ENCODE results near the gene CDK6.
"Not testable (repeated sequence)": the region's sequence is repeated elsewhere in the genome, so short reads cannot be mapped to it uniquely, and the experiment has no call there.

The CDK6 gene

DNA sequence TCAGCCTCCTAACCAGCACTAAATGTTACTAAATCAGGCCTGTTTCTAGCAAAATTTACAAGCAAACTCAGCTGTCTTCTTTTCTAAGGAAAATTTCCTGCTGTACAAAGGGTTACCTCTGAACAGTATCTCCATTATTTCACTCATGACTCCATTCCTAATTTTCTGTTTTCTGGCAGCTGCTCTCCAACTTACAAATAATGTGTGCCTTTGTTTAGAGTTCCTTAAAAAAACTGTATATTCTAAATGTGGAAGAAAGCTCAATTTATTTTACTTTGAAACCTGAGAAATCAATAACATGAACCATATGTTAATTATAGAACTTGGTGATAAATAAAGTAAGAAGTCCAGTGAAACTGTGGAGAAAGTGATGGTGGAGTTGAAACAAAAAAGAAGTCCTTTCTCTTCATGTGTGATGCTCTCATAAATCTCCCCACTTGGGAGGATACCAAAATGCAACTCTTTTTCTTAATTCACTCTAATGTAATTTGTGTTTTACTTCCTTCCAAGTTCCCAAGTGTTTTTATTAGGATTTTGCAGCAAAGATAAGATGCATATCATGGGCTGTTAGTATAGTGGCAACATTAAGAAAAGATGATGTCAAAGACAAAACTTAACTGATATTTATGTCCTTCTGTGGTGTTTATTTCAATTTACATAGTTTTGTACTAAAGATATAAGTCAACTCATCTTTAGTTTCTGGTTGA lies 74.8 kb downstream of the CDK6 start:
- Histone ChIP-seq H3K4me3 (ENCODE audit: control insufficient read depth in 1 of 7, extremely low read depth in 1 of 7, insufficient read depth in 4 of 7, low read depth in 2 of 7, low read length in 6 of 7) (peak overlapping the region in 1 of 7 experiments; percentile 8), H3K27ac (ENCODE audit: insufficient read depth in 1 of 2, low read depth in 1 of 2, low read length in 2 of 2, poor library complexity in 1 of 2, severe bottlenecking in 2 of 2) (peak overlapping the region in 1 of 2 experiments; percentile 45), H3K4me1 (ENCODE audit: control extremely low read depth in 1 of 4, control insufficient read depth in 4 of 4, insufficient read depth in 4 of 4, low read length in 3 of 4) (peaks cover 17 to 52% (median 43%) of the 10 kb centered on the region in 4 experiments), H3K36me3 (ENCODE audit: control insufficient read depth in 4 of 4, insufficient read depth in 4 of 4, low read length in 3 of 4) (peaks cover 14 to 54% (median 35%) of the 10 kb centered on the region in 4 experiments), H3K27me3 (replicated peaks in 2 of 5; ENCODE audit: control insufficient read depth in 4 of 5, insufficient read depth in 5 of 5, low read length in 4 of 5) (no peaks in the 10 kb centered on the region), H3K9me3 (ENCODE audit: control extremely low read depth in 1 of 5, control insufficient read depth in 4 of 5, insufficient read depth in 2 of 5, low read depth in 1 of 5, low read length in 4 of 5) (no peaks in the 10 kb centered on the region)
- CTCF ChIA-PET: interaction anchor here (0.8 to 2.4 kb wide), 5 partner anchors 14 to 122 kb away, joined by 3 to 10 read pairs (median 4); no protein-coding TSS in a partner anchor
- POLR2A ChIA-PET: interaction anchor here (0.7 kb wide), 1 partner anchor 53 kb away, joined by 3 read pairs; no protein-coding TSS in a partner anchor
- no peak for DNase-seq

- no peaks in the 10 kb centered on the region for H3K27me3 ChIP-seq (replicated peaks in 2 of 5; ENCODE audit: control insufficient read depth in 4 of 5, insufficient read depth in 5 of 5, low read length in 4 of 5)
- H3K4me3 ChIP-seq (ENCODE audit: control insufficient read depth in 1 of 7, extremely low read depth in 1 of 7, insufficient read depth in 4 of 7, low read depth in 2 of 7, low read length in 6 of 7): no peak overlapping the region
- POLR2A ChIA-PET: interaction anchor here (0.7 to 1.0 kb wide), 2 partner anchors 8 to 64 kb away, joined by 3 to 4 read pairs; no protein-coding TSS in a partner anchor
- CTCF ChIA-PET: interaction anchor here (1.0 to 6.0 kb wide), 4 partner anchors 8 to 61 kb away, joined by 3 to 51 read pairs (median 3); no protein-coding TSS in a partner anchor
- DNase-seq: no peak
- peaks cover 4 to 39% (median 25%) of the 10 kb centered on the region in 4 experiments for H3K36me3 ChIP-seq (ENCODE audit: control insufficient read depth in 4 of 4, insufficient read depth in 4 of 4, low read length in 3 of 4)
- H3K4me1 ChIP-seq (ENCODE audit: control extremely low read depth in 1 of 4, control insufficient read depth in 4 of 4, insufficient read depth in 4 of 4, low read length in 3 of 4): peaks cover 31 to 66% (median 54%) of the 10 kb centered on the region in 4 experiments
- no peaks in the 10 kb centered on the region for H3K9me3 ChIP-seq (ENCODE audit: control extremely low read depth in 1 of 5, control insufficient read depth in 4 of 5, insufficient read depth in 2 of 5, low read depth in 1 of 5, low read length in 4 of 5)
- no CpG with 5 or more reads among the region's 2 CpGs for WGBS (ENCODE audit: insufficient coverage)
- peak overlapping the region; percentile 34 to 78 for H3K27ac ChIP-seq (ENCODE audit: insufficient read depth in 1 of 2, low read depth in 1 of 2, low read length in 2 of 2, poor library complexity in 1 of 2, severe bottlenecking in 2 of 2)
Observed at GRCh38 chr7:92758796-92759431, 77.5 kb downstream of the CDK6 start.

DNA sequence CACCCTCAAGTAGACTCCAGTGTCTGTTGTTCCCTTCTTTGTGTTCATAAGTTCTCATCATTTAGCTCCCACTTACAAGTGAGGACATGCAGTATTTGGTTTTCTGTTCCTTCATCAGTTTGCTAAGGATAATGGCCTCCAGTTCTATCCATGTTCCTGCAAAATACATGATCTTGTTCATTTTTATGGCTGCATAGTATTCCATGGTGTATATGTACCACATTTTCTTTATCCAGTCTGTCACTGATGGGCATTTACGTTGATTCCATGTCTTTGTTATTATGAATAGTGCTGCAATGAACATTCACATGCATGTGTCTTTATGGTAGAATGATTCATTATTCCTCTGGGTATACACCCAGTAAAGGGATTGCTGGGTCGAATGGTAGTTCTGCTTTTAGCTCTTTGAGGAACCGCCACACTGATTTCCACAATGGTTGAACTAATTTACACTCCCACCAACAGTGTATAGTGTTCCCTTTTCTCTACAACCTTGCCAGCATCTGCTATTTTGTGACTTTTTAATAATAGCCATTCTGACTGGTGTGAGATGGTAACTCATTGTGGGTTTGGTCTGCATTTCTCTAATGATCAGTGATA lies 79.0 kb downstream of the CDK6 start:
- Histone ChIP-seq H3K4me1 (ENCODE audit: control extremely low read depth in 1 of 4, control insufficient read depth in 4 of 4, insufficient read depth in 4 of 4, low read length in 3 of 4) (peaks cover 40 to 72% (median 63%) of the 10 kb centered on the region in 4 experiments), H3K36me3 (ENCODE audit: control insufficient read depth in 4 of 4, insufficient read depth in 4 of 4, low read length in 3 of 4) (peaks cover 4 to 39% (median 22%) of the 10 kb centered on the region in 4 experiments), H3K27ac (ENCODE audit: insufficient read depth in 1 of 2, low read depth in 1 of 2, low read length in 2 of 2, poor library complexity in 1 of 2, severe bottlenecking in 2 of 2) (peak overlapping the region; percentile 93 to 97)
- peak in 2 of 3 donors; percentile 55 to 69 for DNase-seq
- H3K4me3 ChIP-seq (ENCODE audit: control insufficient read depth in 1 of 7, extremely low read depth in 1 of 7, insufficient read depth in 4 of 7, low read depth in 2 of 7, low read length in 6 of 7); H3K9me3 ChIP-seq (ENCODE audit: control extremely low read depth in 1 of 5, control insufficient read depth in 4 of 5, insufficient read depth in 2 of 5, low read depth in 1 of 5, low read length in 4 of 5); H3K27me3 ChIP-seq (replicated peaks in 2 of 5; ENCODE audit: control insufficient read depth in 4 of 5, insufficient read depth in 5 of 5, low read length in 4 of 5): not testable (repeated sequence)
- CTCF ChIA-PET: interaction anchor here (0.8 to 6.0 kb wide), 6 partner anchors 10 to 75 kb away, joined by 3 to 51 read pairs (median 3); no protein-coding TSS in a partner anchor
- 100% methylated on average over 1 of the region's 3 CpGs for WGBS (ENCODE audit: insufficient coverage)
- POLR2A ChIA-PET: interaction anchor here (3.8 kb wide), 1 partner anchor 76 kb away, joined by 21 read pairs; no protein-coding TSS in a partner anchor

GRCh38 chr7:92755680-92756079 lies 80.7 kb downstream of the CDK6 start:
- Histone ChIP-seq H3K27ac (ENCODE audit: insufficient read depth in 1 of 2, low read depth in 1 of 2, low read length in 2 of 2, poor library complexity in 1 of 2, severe bottlenecking in 2 of 2) (peak overlapping the region; percentile 93 to 97), H3K4me3 (ENCODE audit: control insufficient read depth in 1 of 7, extremely low read depth in 1 of 7, insufficient read depth in 4 of 7, low read depth in 2 of 7, low read length in 6 of 7) (peak overlapping the region in 4 of 7 experiments; percentile 21 to 41 (median 31)), H3K4me1 (ENCODE audit: control extremely low read depth in 1 of 4, control insufficient read depth in 4 of 4, insufficient read depth in 4 of 4, low read length in 3 of 4) (peaks cover 43 to 85% (median 62%) of the 10 kb centered on the region in 4 experiments), H3K36me3 (ENCODE audit: control insufficient read depth in 4 of 4, insufficient read depth in 4 of 4, low read length in 3 of 4) (peaks cover 2 to 38% (median 20%) of the 10 kb centered on the region in 4 experiments), H3K27me3 (replicated peaks in 2 of 5; ENCODE audit: control insufficient read depth in 4 of 5, insufficient read depth in 5 of 5, low read length in 4 of 5) (no peaks in the 10 kb centered on the region), H3K9me3 (ENCODE audit: control extremely low read depth in 1 of 5, control insufficient read depth in 4 of 5, insufficient read depth in 2 of 5, low read depth in 1 of 5, low read length in 4 of 5) (no peaks in the 10 kb centered on the region)
- ChIA-PET POLR2A (interaction anchor here (0.8 to 3.8 kb wide), 9 partner anchors 11 to 135 kb away, joined by 3 to 21 read pairs (median 7); no protein-coding TSS in a partner anchor), CTCF (interaction anchor here (0.9 to 6.0 kb wide), 13 partner anchors 12 to 134 kb away, joined by 3 to 51 read pairs (median 4); no protein-coding TSS in a partner anchor)
- peak in 2 of 3 donors; percentile 34 to 53 for DNase-seq
- WGBS (ENCODE audit: insufficient coverage): 14% methylated on average over 3 of the region's 4 CpGs

DNA sequence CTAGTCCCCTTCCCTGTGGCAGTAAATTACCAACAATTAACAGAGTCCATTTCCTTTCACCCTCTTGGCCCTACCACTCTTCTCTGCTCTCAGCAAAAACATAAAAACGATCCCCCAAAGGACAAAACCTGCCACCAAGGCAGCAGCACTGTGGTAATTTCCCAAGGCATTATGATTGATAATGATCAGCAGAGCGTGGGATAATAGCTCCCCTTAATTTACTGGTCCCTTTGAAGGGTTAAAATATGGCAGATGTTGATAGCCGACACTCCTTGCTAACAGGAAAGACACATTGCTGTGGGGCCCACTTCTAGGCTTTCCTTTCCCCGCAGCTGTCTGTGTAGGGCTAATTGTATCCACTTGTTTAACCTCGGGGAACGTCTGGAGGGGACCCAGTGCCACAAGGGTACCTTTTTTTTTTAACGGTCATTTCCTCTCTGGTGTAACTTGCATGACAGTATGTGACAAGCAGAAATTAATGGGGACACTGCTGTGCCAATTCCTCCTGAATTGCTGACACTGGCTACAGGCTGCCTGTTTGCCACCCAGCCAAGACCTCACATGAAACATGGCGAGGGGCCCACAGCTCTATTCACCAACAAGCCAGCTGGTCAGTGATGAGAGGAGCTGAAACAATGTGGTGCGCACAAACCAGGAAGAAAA lies 81.3 kb downstream of the CDK6 start:
- H3K9me3 ChIP-seq (ENCODE audit: control extremely low read depth in 1 of 5, control insufficient read depth in 4 of 5, insufficient read depth in 2 of 5, low read depth in 1 of 5, low read length in 4 of 5): no peaks in the 10 kb centered on the region
- H3K36me3 ChIP-seq (ENCODE audit: control insufficient read depth in 4 of 4, insufficient read depth in 4 of 4, low read length in 3 of 4): peaks cover 2 to 44% (median 21%) of the 10 kb centered on the region in 4 experiments
- ChIA-PET POLR2A (interaction anchor here (0.6 to 3.8 kb wide), 18 partner anchors 11 to 134 kb away, joined by 3 to 21 read pairs (median 4); no protein-coding TSS in a partner anchor), CTCF (interaction anchor here (0.6 to 6.0 kb wide), 20 partner anchors 12 to 133 kb away, joined by 3 to 51 read pairs (median 4); no protein-coding TSS in a partner anchor)
- WGBS (ENCODE audit: insufficient coverage): 0% methylated on average over 7 of the region's 9 CpGs
- peak; percentile 88 to 99 (median 98) for DNase-seq
- peak overlapping the region; percentile 93 to 97 for H3K27ac ChIP-seq (ENCODE audit: insufficient read depth in 1 of 2, low read depth in 1 of 2, low read length in 2 of 2, poor library complexity in 1 of 2, severe bottlenecking in 2 of 2)
- no peaks in the 10 kb centered on the region for H3K27me3 ChIP-seq (replicated peaks in 2 of 5; ENCODE audit: control insufficient read depth in 4 of 5, insufficient read depth in 5 of 5, low read length in 4 of 5)
- peak overlapping the region in 6 of 7 experiments; percentile 17 to 52 (median 26) for H3K4me3 ChIP-seq (ENCODE audit: control insufficient read depth in 1 of 7, extremely low read depth in 1 of 7, insufficient read depth in 4 of 7, low read depth in 2 of 7, low read length in 6 of 7)
- peaks cover 39 to 86% (median 58%) of the 10 kb centered on the region in 4 experiments for H3K4me1 ChIP-seq (ENCODE audit: control extremely low read depth in 1 of 4, control insufficient read depth in 4 of 4, insufficient read depth in 4 of 4, low read length in 3 of 4)

DNA sequence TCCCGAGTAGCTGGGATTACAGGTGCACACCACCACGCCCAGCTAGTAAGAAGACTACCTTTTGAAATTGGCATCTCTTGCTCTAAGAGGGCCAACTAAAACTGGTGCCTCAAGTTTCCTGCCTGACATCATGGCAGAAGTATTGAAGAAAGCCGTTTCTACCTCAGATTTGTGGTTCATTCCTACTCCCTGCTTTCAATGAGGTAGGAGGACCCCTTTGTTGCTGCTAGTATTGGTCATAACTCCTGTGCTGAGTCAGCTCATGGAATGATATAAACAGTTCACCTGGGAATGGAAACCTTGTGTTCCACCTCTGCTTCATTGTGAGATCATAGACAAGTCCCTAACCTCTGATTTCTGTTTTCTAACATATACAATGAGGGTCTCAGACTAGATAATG lies 82.8 kb downstream of the CDK6 start:
- peak overlapping the region in 1 of 7 experiments; percentile 7 for H3K4me3 ChIP-seq (ENCODE audit: control insufficient read depth in 1 of 7, extremely low read depth in 1 of 7, insufficient read depth in 4 of 7, low read depth in 2 of 7, low read length in 6 of 7)
- POLR2A ChIA-PET: interaction anchor here (0.5 kb wide), 2 partner anchors 41 to 89 kb away, joined by 3 to 5 read pairs; no protein-coding TSS in a partner anchor
- no peak for DNase-seq
- peak overlapping the region; percentile 93 to 97 for H3K27ac ChIP-seq (ENCODE audit: insufficient read depth in 1 of 2, low read depth in 1 of 2, low read length in 2 of 2, poor library complexity in 1 of 2, severe bottlenecking in 2 of 2)
- H3K4me1 ChIP-seq (ENCODE audit: control extremely low read depth in 1 of 4, control insufficient read depth in 4 of 4, insufficient read depth in 4 of 4, low read length in 3 of 4): peaks cover 38 to 84% (median 58%) of the 10 kb centered on the region in 4 experiments
- no peaks in the 10 kb centered on the region for H3K9me3 ChIP-seq (ENCODE audit: control extremely low read depth in 1 of 5, control insufficient read depth in 4 of 5, insufficient read depth in 2 of 5, low read depth in 1 of 5, low read length in 4 of 5)
- no peaks in the 10 kb centered on the region for H3K27me3 ChIP-seq (replicated peaks in 2 of 5; ENCODE audit: control insufficient read depth in 4 of 5, insufficient read depth in 5 of 5, low read length in 4 of 5)
- WGBS (ENCODE audit: insufficient coverage): 100% methylated on average over 2 of the region's 3 CpGs
- H3K36me3 ChIP-seq (ENCODE audit: control insufficient read depth in 4 of 4, insufficient read depth in 4 of 4, low read length in 3 of 4): peaks cover 5 to 45% (median 23%) of the 10 kb centered on the region in 4 experiments
- CTCF ChIA-PET: interaction anchor here (1.7 to 3.4 kb wide), 4 partner anchors 12 to 132 kb away, joined by 4 to 14 read pairs (median 8); no protein-coding TSS in a partner anchor

All from common myeloid progenitor, CD34-positive (primary cell).